ENCODE measurements around the gene TFF2.

The TFF2 gene

DNA sequence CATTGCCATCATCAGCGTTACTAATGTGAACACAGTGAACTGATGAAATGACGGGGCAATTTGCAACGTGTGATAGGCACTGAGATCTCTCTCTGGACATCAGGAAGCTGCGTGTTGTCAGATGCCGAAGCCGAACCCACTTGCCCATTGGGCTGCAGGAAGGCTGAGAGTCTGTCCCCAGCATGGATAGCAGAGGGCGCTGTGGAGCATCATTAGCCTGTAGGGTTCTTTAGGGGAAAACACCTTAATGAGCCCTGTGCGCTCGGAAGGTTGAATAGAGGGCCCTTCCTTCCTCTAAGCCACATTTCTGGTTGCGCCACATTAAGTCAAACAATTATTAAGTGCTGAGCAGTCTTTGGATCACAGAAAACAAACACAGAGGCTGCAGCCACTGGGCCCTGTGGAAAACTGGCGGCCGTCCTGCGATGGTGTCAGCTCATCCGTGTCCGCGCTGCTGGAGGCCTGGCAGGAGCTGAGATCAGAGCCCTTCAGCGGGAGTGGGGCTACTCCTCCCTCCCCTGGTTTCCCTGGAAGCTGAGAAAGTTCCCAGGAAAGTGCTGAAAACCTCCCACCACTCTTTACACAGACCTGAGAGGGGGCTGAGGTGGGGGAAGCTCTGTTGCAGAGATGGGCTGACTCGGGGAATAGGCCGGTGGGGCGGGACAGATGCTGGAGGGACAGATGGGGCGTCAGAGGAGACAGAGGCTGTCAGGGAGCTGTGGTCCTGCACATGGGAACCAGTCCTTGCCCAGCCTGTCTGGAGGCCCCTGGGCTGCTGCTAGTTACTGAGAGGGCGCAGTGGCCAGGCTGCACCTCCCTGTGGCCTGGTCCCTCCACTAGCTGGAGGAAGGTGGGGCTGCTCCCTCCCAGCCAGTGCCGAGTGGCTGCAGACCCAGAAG is 12.7 kb downstream of the TFF2 start:
- Mint-ChIP-seq H3K9me3 (no peaks in the 10 kb centered on the region), H3K4me3 (no peak overlapping the region), H3K4me1 (ENCODE audit: low read depth) (peaks cover 14% of the 10 kb centered on the region), H3K27ac (no peak overlapping the region), H3K36me3 (ENCODE audit: low read depth) (no peaks in the 10 kb centered on the region), H3K27me3 (no peaks in the 10 kb centered on the region)
- DNase-seq, result peak; percentile 84

DNA sequence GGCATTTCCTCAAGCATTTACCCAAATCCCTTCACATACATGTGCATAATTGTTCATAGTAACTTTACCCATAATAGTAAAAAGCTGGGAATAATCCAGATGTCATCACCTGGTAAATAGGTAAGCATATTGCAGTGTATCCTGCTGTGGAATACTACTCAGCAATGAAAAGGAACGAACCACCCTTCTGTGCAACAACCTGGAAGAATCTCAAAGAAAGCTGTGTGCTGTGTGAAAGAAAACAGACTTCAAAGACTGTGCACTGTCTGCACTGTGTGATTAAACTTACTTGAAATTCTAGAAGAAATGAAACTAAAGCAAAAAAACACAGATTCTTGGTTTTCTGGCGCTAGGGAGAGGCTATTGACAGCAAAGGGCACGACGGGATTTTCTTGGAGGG is 13.5 kb downstream of the TFF2 start:
- DNase-seq, result no peak
- H3K4me3 Mint-ChIP-seq, result no peak overlapping the region

DNA sequence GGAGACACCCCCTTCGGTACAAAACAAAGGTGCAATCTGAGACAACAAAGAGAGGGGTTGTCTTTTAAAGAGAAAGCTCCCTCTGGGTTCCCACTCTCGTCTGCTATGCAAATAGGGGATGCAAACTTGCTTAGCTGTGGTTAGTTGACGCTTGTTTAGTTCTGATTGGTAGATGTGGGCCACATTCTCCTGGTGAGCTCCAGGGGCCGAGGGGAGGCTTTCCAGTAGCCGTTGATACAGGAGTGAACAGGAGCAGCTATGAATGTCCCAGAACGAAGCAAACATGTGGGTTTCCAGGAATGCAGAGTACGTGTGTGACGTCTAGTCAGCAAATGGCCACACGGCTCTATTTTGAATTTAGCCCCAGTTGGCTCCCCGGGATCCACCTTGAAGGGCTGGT is 14.7 kb downstream of the TFF2 start:
- Mint-ChIP-seq H3K27me3 (no peaks in the 10 kb centered on the region), H3K4me3 (no peak overlapping the region), H3K36me3 (ENCODE audit: low read depth) (no peaks in the 10 kb centered on the region), H3K9me3 (peaks cover 9% of the 10 kb centered on the region), H3K4me1 (ENCODE audit: low read depth) (peaks cover 14% of the 10 kb centered on the region), H3K27ac (no peak overlapping the region)
- DNase-seq, result no peak

More for the DNA sequence above, 13.5 kb downstream of the TFF2 start:
- H3K36me3 Mint-ChIP-seq (ENCODE audit: low read depth), result no peaks in the 10 kb centered on the region
- no peak overlapping the region for H3K27ac Mint-ChIP-seq
- no peaks in the 10 kb centered on the region for H3K27me3 Mint-ChIP-seq
- no peaks in the 10 kb centered on the region for H3K9me3 Mint-ChIP-seq
- peaks cover 14% of the 10 kb centered on the region for H3K4me1 Mint-ChIP-seq (ENCODE audit: low read depth)

DNA sequence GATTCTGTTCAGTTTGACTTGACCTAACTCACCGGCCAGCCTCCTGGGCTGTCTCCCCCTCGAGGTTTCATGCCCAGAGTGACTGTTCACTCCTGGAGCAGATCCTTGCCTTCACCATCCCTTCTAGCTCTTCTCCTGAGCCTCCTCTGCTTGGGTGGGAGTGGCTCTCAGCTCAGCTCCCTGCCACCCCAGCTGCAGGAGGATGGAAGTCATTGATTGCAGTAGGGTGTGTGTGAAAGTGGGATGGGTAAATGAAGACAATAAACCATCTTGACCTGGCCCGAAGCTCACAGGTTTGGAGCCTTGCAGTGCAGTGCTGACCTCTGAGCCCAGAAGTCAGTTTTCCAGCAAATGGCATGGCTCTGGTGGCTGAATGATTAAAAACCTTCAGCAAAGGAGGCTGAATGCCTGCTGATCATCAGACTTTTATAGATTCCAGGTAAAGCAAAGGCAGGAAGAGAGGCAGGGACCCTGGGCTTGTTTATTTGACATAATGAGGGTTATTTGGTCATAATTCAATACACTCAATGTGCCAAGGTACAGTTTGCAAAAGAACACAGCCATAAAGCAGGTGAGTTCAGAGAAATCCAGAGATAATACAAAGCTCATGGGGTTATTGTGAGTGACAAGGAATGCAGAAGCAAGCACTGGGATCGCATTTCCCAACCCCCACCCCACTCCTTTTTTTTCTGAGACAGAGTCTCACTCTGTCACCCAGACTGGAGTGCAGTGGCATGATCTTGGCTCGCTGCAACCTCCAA is 18.1 kb downstream of the TFF2 start:
- Mint-ChIP-seq H3K4me3 (no peak overlapping the region), H3K27me3 (no peaks in the 10 kb centered on the region), H3K36me3 (ENCODE audit: low read depth) (no peaks in the 10 kb centered on the region), H3K9me3 (peaks cover 13% of the 10 kb centered on the region), H3K27ac (no peak overlapping the region), H3K4me1 (ENCODE audit: low read depth) (peaks cover 5% of the 10 kb centered on the region)
- no peak for DNase-seq

DNA sequence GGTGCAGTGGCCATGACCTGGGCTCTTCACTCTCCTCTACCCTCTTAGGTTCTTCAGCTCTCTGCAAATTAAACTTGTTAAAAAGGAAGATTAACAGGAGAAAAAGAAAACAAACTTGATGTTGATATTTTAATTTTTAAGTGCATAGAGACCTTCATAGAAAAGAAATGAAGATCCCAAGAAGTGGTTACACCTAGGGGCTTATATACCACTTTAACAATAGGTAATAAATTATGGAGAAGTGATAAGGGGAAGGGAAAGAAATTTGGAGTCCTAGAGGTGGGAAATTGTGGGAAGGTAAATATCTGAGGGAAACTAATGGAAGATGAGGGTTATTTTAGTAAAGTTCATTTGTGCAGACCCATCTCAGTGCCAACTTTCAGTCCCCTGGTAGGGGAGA is 19.1 kb downstream of the TFF2 start:
- Mint-ChIP-seq H3K4me1 (ENCODE audit: low read depth) (no peaks in the 10 kb centered on the region), H3K36me3 (ENCODE audit: low read depth) (no peaks in the 10 kb centered on the region), H3K27me3 (no peaks in the 10 kb centered on the region), H3K27ac (no peak overlapping the region), H3K9me3 (peaks cover 13% of the 10 kb centered on the region), H3K4me3 (no peak overlapping the region)
- DNase-seq, result no peak

DNA sequence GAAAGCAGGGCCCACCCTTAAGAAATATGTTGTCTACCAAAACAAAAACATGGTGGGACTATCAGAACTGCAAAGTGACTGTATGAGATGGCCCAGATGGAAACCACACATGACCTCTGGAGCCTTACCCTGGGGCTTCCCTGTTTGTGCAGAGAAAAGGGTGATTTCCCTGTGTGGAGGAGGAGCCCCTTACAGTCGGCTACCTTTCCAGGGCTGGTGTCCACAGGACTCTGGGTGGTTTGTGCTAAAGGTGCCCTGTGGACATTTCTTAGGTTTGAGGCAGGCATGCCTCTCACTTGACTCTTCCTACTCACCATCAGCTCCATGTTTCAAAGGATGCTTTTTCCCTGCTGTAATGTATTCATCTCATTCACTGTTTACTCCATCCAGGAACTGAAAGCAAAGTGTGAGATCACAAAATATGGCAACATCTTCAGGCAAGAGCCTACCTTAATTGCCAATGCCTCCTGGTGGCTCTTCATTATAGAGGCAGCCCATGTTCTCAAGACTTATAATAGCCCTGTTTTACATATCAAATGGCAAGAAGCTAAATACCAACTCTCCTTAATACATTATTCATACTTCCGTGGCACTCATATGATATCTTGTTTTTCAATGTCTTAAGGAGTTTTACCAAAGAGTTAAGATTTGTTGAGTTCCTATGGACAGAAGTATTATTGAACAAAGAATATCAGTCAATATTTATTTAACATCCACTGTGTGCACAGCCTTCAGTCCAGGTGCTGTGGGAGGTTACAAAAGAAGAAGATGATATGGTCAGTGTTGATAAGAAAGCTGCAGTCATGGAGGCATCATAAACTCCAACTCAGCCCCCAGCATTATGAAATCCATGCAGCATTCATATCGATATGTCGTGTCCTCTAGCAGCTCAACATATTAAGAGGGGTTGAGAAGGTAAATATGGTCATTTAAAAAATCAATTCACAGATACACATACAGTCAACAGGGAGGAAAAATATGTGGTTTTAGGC is 20.1 kb downstream of the TFF2 start:
- H3K9me3 Mint-ChIP-seq, result peaks cover 13% of the 10 kb centered on the region
- no peak overlapping the region for H3K4me3 Mint-ChIP-seq
- no peak overlapping the region for H3K27ac Mint-ChIP-seq
- H3K4me1 Mint-ChIP-seq (ENCODE audit: low read depth), result no peaks in the 10 kb centered on the region
- H3K36me3 Mint-ChIP-seq (ENCODE audit: low read depth), result no peaks in the 10 kb centered on the region
- no peaks in the 10 kb centered on the region for H3K27me3 Mint-ChIP-seq
- no peak for DNase-seq

DNA sequence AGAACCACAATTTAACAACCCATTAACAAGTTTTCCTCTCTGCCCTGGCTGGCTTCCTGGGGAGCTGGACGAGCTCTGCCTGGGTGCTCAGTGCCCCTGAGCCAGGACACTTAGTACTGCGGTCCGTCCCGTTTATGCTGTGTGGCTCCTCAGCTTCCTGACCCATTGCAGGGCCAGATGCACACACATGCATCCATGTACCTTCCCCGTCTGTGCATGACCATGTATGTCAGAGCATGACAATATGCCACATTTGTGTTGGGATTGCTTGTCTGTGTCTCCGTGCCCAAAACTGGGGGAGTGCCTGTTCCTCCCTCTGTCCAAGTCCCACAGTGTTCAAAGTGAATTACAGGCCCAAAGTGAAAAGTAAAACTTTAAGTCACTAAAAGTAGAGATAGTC is 25.9 kb downstream of the TFF2 start:
- no peaks in the 10 kb centered on the region for H3K36me3 Mint-ChIP-seq (ENCODE audit: low read depth)
- H3K4me3 Mint-ChIP-seq, result no peak overlapping the region
- no peaks in the 10 kb centered on the region for H3K27me3 Mint-ChIP-seq
- no peaks in the 10 kb centered on the region for H3K9me3 Mint-ChIP-seq
- H3K4me1 Mint-ChIP-seq (ENCODE audit: low read depth), result no peaks in the 10 kb centered on the region
- DNase-seq, result no peak
- no peak overlapping the region for H3K27ac Mint-ChIP-seq

DNA sequence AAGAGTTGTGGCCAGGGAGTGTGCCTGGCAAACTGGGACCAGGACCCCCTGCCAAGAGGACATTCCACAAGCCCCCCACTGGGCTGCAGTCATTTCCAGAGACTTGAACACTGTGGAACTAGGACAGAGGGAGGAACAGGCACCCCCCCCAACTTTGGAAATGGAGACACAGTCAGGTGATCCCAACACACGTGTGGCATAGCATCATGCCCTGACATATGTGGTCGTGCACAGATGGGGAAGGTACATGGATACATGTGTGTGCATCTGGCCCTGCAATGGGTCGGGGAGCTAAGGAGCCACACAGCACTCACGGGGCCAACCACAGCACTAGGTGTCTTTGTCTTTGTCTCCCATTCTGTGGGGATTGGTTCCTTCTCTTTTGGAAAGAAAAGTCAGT is 28.9 kb downstream of the TFF2 start:
- Mint-ChIP-seq H3K9me3 (no peaks in the 10 kb centered on the region), H3K4me3 (no peak overlapping the region), H3K4me1 (ENCODE audit: low read depth) (peaks cover 5% of the 10 kb centered on the region), H3K36me3 (ENCODE audit: low read depth) (no peaks in the 10 kb centered on the region), H3K27me3 (no peaks in the 10 kb centered on the region), H3K27ac (no peak overlapping the region)
- no peak for DNase-seq

DNA sequence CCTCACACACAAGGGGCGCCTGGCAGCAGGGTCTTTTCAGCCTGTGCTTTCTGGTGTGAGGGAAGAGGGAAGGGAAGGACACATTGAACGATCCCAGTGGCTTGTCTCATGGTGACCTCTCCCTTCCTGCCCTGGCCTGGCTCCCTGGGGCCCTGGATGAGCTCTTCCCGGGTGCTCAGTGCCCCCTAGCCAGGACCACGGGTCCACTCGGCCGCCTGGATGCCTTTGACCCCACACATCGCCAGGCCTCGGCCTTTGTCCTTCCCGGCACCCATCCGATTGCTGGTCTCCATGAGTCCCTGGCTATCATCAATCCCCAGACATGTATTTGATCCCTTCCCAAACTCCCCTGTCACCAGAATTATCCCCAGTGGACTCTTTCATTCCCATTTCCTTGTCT is 29.6 kb downstream of the TFF2 start:
- Mint-ChIP-seq H3K9me3 (no peaks in the 10 kb centered on the region), H3K4me3 (no peak overlapping the region), H3K36me3 (ENCODE audit: low read depth) (no peaks in the 10 kb centered on the region), H3K4me1 (ENCODE audit: low read depth) (peaks cover 5% of the 10 kb centered on the region), H3K27me3 (no peaks in the 10 kb centered on the region), H3K27ac (no peak overlapping the region)
- no peak for DNase-seq

DNA sequence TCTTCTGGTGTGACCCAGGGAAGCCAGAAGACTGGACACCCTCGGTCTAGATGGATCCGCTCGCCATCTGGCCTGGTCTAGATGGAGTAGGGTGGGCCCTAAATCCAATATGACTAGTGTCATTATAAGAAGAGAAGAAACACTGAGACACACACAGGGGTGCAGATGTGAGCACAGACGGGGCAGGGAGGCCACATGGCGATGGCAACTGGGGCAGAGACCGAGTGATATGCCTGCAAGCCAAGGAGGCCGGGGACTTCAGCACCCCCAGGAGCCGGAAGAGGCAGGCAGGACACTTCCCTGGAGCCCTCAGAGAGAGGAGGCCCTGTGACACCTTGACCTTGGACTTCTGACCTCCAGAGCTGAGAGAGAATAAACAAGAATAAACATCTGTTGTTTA is 30.0 kb downstream of the TFF2 start:
- H3K4me1 Mint-ChIP-seq (ENCODE audit: low read depth), result peaks cover 5% of the 10 kb centered on the region
- no peaks in the 10 kb centered on the region for H3K27me3 Mint-ChIP-seq
- no peak overlapping the region for H3K27ac Mint-ChIP-seq
- H3K9me3 Mint-ChIP-seq, result no peaks in the 10 kb centered on the region
- no peak for DNase-seq
- no peaks in the 10 kb centered on the region for H3K36me3 Mint-ChIP-seq (ENCODE audit: low read depth)
- H3K4me3 Mint-ChIP-seq, result no peak overlapping the region

DNA sequence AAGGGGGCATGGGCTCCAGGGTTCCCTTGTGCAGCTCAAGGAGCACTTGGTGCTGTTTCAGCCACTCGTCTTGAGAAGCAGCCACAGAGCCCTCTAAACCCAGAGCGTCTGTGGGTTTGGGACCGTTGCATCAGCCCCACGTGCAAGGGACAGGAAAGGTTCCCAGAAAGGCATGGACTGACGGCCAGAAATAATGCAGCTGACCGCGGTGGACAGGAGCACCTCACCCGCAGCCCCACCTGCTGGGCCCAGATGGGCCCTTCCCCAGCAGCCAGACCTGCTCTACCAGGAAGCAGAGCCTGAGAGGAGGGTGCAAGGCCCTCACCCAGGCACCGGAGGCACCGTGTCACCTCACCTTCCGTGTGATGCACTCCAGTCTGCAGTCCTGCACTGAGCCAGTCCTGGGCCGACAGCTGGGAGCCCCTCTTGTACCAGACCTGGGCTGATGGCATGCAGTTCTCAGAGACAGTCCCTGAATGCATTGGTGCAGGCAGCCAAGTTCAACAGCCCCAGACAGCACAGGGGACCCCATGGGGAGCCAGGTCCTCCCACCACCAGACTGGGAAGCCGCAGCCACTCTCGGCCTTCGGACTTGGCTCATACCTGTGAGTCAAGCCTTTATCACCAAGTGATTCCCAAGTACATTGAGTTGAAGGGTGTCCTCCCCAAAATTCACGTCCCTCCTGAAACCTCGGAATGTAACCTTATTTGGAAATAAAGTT is 30.8 kb downstream of the TFF2 start:
- Mint-ChIP-seq H3K27ac (no peak overlapping the region), H3K4me3 (no peak overlapping the region), H3K27me3 (no peaks in the 10 kb centered on the region), H3K36me3 (ENCODE audit: low read depth) (no peaks in the 10 kb centered on the region), H3K4me1 (ENCODE audit: low read depth) (peaks cover 5% of the 10 kb centered on the region), H3K9me3 (no peaks in the 10 kb centered on the region)
- DNase-seq, result no peak

DNA sequence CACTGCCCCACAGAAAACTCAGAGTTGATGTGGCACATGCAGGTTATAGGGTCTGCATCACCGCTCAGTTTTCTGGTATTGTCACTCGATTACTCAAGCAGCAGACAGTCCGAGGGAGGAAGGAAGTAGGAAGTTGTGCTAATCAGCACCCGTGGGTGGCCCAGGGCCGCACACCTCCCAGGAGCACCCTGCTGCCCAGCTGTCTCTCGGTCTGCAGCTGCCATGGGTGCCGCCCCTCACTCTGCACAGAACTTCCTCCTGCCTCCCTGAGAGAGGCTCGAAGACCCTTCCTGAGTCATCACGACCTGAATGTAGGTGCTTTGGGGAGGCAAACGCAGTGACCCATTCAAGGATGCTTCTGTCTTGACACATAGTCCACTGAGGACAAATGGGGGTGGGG is 31.4 kb downstream of the TFF2 start:
- H3K4me3 Mint-ChIP-seq, result no peak overlapping the region

DNA sequence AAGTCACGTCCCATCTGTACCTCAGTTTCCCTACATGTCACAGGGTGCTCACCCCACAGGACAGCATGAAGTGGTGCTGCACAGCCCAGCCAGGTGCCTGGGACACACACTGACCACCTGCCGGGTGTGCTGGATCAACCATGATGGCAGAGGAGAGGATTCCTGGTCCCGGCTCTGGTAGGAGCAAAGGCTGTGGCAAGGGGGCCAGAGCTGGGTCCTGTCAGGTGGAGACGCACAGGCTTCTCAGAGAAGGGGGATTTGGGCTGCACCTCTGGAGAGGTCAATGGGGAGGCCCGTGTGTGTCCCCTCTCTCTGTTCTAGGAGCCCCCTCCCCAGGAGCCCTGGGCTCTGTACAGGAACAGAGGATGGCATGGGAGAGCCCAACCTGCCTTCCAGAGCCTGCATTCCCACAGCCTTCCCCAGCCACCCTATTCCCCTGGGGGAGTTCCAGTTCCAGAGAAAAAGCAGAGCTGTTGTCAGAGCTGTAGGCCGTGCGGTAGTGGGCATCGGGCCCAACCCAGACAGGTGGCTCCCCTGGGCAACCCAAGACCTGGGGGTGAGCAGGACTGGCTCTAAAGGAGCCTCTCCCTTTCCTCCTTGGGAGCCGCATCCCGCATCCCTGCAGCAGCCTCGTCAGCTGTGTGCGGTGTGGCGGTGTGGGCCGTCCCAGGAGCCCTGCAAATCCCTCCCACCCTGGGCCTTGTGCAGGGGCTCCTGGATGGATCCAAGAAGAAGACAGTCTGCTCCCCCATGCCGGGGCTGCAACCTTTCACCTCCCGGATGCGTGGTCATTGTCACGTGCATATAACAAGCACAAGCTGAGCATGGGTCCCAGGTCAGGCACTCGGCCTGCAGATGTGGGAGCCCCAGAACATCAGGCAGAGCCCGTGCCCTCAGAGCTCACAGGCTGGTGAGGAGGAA is 32.7 kb downstream of the TFF2 start:
- Mint-ChIP-seq H3K9me3 (no peaks in the 10 kb centered on the region), H3K27me3 (no peaks in the 10 kb centered on the region), H3K36me3 (ENCODE audit: low read depth) (no peaks in the 10 kb centered on the region), H3K27ac (no peak overlapping the region), H3K4me1 (ENCODE audit: low read depth) (peaks cover 5% of the 10 kb centered on the region), H3K4me3 (no peak overlapping the region)
- peak; percentile 19 for DNase-seq

More for the DNA sequence above, 31.4 kb downstream of the TFF2 start:
- no peaks in the 10 kb centered on the region for H3K9me3 Mint-ChIP-seq
- H3K27me3 Mint-ChIP-seq, result no peaks in the 10 kb centered on the region
- H3K4me1 Mint-ChIP-seq (ENCODE audit: low read depth), result peaks cover 5% of the 10 kb centered on the region
- no peak overlapping the region for H3K27ac Mint-ChIP-seq
- H3K36me3 Mint-ChIP-seq (ENCODE audit: low read depth), result no peaks in the 10 kb centered on the region
- DNase-seq, result peak; percentile 28
